NCI-H2081 treated with DMSO at 0.1 percent for 48 hours (cell line): ENCODE results near the gene TNFRSF1B.

Source experiments
- DNase-seq: peaks from one replicate; lab custom pipeline; 2025; lab: John Stamatoyannopoulos, UW

Gene TNFRSF1B

GRCh38 chr1:12194666-12195216, 27.9 kb downstream of the TNFRSF1B start:
- DNase-seq = no peak

- no peak for DNase-seq
Measured at GRCh38 chr1:12195416-12195815, 28.6 kb downstream of the TNFRSF1B start.

- no peak for DNase-seq
Measured at GRCh38 chr1:12196641-12197482, 30.1 kb downstream of the TNFRSF1B start.

GRCh38 chr1:12197483-12197880, 30.7 kb downstream of the TNFRSF1B start:
- no peak for DNase-seq

- no peak for DNase-seq
Measured at GRCh38 chr1:12200208-12200607, 33.4 kb downstream of the TNFRSF1B start.

- DNase-seq = no peak
Measured at GRCh38 chr1:12201352-12202189, 34.8 kb downstream of the TNFRSF1B start.

GRCh38 chr1:12202190-12202497, 35.4 kb downstream of the TNFRSF1B start:
- no peak for DNase-seq

GRCh38 chr1:12202577-12202976, 35.8 kb downstream of the TNFRSF1B start:
- DNase-seq = no peak

GRCh38 chr1:12203216-12204007, 36.6 kb downstream of the TNFRSF1B start:
- no peak for DNase-seq

- DNase-seq = no peak
Measured at GRCh38 chr1:12204140-12204539, 37.3 kb downstream of the TNFRSF1B start.

- no peak for DNase-seq
Measured at GRCh38 chr1:12204754-12205658, 38.2 kb downstream of the TNFRSF1B start.

- DNase-seq = no peak
Measured at GRCh38 chr1:12206238-12206637, 39.4 kb downstream of the TNFRSF1B start.

GRCh38 chr1:12206792-12207424, 40.1 kb downstream of the TNFRSF1B start:
- DNase-seq = no peak

GRCh38 chr1:12208271-12208670, 41.5 kb downstream of the TNFRSF1B start:
- DNase-seq = no peak

GRCh38 chr1:12208764-12209494, 42.1 kb downstream of the TNFRSF1B start:
- DNase-seq = no peak

- DNase-seq = no peak
Measured at GRCh38 chr1:12209495-12209832, 42.7 kb downstream of the TNFRSF1B start.

GRCh38 chr1:12215118-12215961, 48.5 kb downstream of the TNFRSF1B start:
- no peak for DNase-seq

GRCh38 chr1:12219800-12220199, 53.0 kb downstream of the TNFRSF1B start:
- DNase-seq = no peak

- DNase-seq = no peak
Measured at GRCh38 chr1:12220890-12221289, 54.1 kb downstream of the TNFRSF1B start.
